NOMO-1 treated with dmso at 0.1 percent for 144 hours (cell line): ENCODE results near the gene KRTAP10-3.
A peak's percentile ranks its signal among the peaks of the same experiment; 100 is the strongest.

Experiments
- DNase-seq: peaks from one replicate; lab custom pipeline; 2025; ENCODE audit not compliant: unreplicated experiment; lab: John Stamatoyannopoulos, UW

Gene KRTAP10-3

GRCh38 chr21:44519346-44520325, 39.0 kb downstream of the KRTAP10-3 start:
- DNase-seq = no peak

GRCh38 chr21:44518686-44519085, 39.9 kb downstream of the KRTAP10-3 start:
- DNase-seq = no peak

GRCh38 chr21:44517175-44517899, 41.3 kb downstream of the KRTAP10-3 start:
- DNase-seq = no peak

GRCh38 chr21:44516828-44517174, 41.8 kb downstream of the KRTAP10-3 start:
- no peak for DNase-seq

GRCh38 chr21:44516342-44516741, 42.3 kb downstream of the KRTAP10-3 start:
- DNase-seq = no peak

- DNase-seq = no peak
Observed at GRCh38 chr21:44515359-44516165, 43.0 kb downstream of the KRTAP10-3 start.

- DNase-seq = no peak
Observed at GRCh38 chr21:44514746-44515358, 43.7 kb downstream of the KRTAP10-3 start.

- DNase-seq = no peak
Observed at GRCh38 chr21:44514218-44514520, 44.4 kb downstream of the KRTAP10-3 start.

GRCh38 chr21:44513389-44514217, 45.0 kb downstream of the KRTAP10-3 start:
- no peak for DNase-seq

GRCh38 chr21:44512496-44513388, 45.9 kb downstream of the KRTAP10-3 start:
- no peak for DNase-seq

- DNase-seq = no peak
Observed at GRCh38 chr21:44511938-44512275, 46.7 kb downstream of the KRTAP10-3 start.

- no peak for DNase-seq
Observed at GRCh38 chr21:44511219-44511937, 47.2 kb downstream of the KRTAP10-3 start.

- DNase-seq = peak; percentile 19
Observed at GRCh38 chr21:44510508-44511218, 47.9 kb downstream of the KRTAP10-3 start.

GRCh38 chr21:44510109-44510507, 48.5 kb downstream of the KRTAP10-3 start:
- no peak for DNase-seq

- no peak for DNase-seq
Observed at GRCh38 chr21:44509539-44509938, 49.1 kb downstream of the KRTAP10-3 start.

- no peak for DNase-seq
Observed at GRCh38 chr21:44508711-44509445, 49.7 kb downstream of the KRTAP10-3 start.

- no peak for DNase-seq
Observed at GRCh38 chr21:44508426-44508710, 50.2 kb downstream of the KRTAP10-3 start.
